C4-2B (cell line): ENCODE measurements around the gene ABI1.

Experiments used
- H3K27ac ChIP-seq: fragments of 450-650 bp; 2 replicates; pipeline ENCODE4 v1.5.1; 2017
- ZFX ChIP-seq: fragments of 450-650 bp; IDR thresholded peaks from 2 replicates; pipeline ENCODE4 v1.6.1; 2017
- TF ChIP-seq, protein P1 (sequence below): fragments of 450-650 bp; conservative IDR thresholded peaks from 2 replicates; pipeline ENCODE4 v1.5.1; 2017; ENCODE audit warnings: mild to moderate bottlenecking

ABI1 gene

DNA sequence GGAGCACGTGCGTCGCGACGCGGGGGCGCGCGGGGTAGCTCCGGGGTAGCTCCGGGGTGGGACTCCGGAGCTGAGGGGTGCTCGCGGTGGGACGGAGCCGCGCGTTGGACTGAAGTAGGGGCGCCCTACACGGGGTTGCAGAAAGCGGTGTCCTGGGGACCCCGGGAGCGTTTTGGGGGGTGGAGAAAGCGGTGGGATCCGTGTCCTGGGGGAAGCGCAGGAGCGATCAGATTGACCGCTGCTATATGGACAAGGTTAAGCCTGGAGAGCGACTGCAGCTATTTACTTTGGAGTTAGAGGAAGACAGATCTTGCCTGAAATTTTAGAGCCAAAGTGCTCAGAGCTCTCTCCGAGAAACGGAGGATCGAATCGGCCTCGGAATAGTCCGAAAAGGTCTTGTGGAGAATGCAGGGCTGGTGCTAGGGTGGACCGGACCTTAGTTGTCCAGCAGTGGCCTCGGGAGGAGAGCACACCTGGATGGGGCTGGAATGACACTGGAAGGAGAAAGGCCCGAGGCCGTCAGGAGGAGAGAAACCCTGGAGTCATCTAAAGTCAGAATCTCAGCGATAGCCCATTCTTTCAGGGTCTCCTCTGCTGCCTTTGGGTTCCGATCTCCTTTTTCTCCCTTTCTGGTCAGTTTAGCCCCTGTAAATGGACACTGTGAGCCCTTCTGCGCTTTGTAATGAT is 162.7 kb downstream of the ABI1 start:
- TF ChIP-seq, protein P1, sequence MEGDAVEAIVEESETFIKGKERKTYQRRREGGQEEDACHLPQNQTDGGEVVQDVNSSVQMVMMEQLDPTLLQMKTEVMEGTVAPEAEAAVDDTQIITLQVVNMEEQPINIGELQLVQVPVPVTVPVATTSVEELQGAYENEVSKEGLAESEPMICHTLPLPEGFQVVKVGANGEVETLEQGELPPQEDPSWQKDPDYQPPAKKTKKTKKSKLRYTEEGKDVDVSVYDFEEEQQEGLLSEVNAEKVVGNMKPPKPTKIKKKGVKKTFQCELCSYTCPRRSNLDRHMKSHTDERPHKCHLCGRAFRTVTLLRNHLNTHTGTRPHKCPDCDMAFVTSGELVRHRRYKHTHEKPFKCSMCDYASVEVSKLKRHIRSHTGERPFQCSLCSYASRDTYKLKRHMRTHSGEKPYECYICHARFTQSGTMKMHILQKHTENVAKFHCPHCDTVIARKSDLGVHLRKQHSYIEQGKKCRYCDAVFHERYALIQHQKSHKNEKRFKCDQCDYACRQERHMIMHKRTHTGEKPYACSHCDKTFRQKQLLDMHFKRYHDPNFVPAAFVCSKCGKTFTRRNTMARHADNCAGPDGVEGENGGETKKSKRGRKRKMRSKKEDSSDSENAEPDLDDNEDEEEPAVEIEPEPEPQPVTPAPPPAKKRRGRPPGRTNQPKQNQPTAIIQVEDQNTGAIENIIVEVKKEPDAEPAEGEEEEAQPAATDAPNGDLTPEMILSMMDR, result no peak
- no peak for TF ChIP-seq ZFX
- H3K27ac ChIP-seq, result peak overlapping the region; percentile 94

DNA sequence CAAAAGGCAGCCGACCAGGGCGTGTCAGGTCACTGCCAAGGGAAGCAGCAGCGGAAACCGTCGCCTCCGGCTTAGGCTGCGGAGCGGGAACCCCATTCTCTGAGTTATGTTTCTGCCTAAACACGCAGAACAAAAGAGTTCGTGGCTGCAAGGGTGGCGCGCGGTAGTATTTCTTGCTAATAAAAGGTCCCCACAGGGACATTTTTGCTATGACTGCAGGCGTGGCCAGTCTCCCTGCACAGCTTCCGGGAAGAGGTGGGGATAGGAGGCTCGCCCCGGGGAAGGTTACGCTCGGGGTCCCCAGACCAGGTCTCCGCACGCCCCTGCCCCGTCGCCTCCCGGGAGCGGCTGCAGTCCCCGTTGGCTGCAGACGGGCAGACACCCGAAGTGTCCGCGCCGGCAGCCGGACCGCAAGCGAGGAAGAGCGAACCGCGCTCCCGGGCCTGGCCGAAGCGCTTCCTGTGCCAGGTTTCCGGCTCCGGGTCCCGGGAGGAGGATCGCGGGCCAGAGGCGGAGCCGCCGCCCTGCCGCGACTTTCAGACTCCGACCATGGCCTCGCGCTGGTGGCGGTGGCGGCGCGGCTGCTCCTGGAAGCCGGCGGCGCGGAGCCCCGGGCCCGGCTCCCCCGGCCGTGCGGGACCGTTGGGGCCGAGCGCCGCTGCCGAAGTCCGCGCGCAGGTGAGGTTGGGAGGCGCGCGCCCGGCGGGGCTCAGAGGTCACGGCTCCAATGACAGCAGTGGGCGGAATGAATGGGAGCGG is 163.4 kb downstream of the ABI1 start, which contains the start of gene PDSS1:
PDSS1 (plus strand) TSS at position 539 of the 759 bp plus-strand sequence; CDS start at position 550, 11 bp downstream.
- peak within 1 kb of the TSS; percentile 94 for H3K27ac ChIP-seq
- TF ChIP-seq, protein P1, result no peak
- TF ChIP-seq ZFX, result peak; percentile 77

DNA sequence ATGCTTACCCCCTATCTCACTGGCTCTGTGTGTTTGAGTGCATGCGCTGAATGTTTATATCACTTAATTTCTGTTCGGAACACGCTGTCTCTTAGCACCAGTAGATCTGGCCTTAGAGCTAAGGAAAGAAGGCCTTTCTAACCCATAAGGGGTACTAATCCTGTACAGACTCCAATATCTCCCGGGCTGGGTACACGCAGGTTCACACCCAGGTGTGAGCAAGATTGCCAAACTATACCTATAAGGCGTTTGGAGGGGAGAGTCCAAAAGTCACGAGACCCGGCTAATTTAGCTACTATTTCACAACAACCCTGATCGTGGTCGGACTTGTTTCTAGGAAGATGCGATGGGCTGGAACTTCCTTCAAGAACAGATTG is 164.0 kb downstream of the ABI1 start:
- H3K27ac ChIP-seq, result peak overlapping the region; percentile 94
- TF ChIP-seq, protein P1, result no peak
- TF ChIP-seq ZFX, result no peak
